Activated T-cell treated with anti-CD3 and anti-CD28 coated beads for 48 hours (primary cell): ENCODE measurements around the gene AKAP14.
"Not testable (repeated sequence)": the region's sequence is repeated elsewhere in the genome, so short reads cannot be mapped to it uniquely, and the experiment has no call there.

ENCODE experiments used
- DNase-seq: peaks from one replicate; pipeline ENCODE4 v3.0.0-alpha.2; 2020; ENCODE audit warnings: low read depth

Gene AKAP14

DNA sequence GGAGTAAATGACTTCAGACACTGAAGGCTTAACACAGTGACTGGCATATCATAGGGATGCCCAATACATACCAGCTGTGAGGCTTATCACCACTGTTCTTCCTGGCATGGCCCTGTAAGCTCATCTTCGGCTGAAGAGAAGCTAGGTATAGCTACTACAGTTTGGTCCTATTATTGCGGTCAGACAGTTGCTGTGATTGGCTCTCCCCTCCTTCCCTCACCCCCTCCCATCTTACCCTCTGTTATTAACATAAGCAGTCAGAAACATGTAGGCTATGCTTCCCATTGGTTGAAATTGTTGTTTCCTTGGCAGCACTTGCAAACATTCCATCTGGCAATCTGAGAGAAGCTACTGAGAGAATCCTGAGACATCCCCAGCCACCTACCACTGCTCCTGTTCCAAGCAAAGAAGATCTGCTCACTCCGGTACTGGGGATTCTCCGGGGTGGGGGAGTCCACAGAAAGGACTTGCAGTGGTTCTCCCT, at the start of gene AKAP14:
Gene AKAP14 (plus strand): TSS at position 51 of the 484 bp plus-strand sequence. CDS start 7,331 bp downstream, outside the sequence.
- DNase-seq = no peak

DNA sequence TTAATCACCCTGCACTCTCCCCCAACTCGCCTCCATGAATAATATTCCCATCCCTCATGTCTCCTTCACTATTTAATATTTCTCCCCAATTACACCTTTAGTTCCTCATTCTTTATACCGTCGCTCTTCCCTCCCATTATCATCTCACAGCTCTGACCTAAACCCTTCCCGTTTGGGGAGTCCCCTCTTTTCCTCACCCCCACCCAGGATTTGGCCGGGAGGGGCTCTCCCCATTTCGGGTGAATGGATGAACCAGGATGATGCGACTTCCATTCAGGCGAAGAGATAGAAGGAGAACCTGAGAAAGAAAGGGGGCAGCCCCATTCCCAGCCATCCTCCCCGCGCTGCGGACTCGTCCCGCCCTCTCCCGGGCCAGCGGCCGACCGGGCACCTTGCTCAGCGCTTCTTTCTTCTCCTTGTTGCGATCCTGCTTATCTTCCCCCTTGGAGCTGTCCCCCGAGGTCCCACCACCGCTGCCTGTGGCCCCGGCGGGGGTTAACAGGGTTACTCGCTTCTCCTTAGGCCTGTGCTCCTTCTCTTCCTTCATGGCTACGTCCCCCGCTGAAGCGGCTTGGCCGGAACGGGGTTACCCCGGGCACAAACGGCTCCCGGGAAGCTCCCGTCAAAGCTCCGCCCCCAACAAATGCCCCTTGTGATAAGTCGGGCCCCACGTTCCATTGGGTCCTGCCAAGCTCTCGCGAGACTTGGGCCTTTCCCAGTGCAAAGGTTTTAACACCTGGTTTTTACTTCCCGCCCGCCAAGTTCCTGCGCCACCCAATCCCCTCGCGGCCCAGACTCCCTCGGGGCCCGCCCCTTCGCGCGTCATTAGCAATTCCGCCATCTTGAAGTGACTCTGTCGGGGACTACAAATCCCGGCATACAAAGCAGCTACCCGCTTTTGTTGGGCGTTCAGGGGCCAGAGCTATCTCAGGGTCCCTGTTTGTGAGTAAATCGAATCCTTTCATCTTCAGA, 43.0 kb upstream of the AKAP14 start, which contains the start of gene UPF3B:
Gene UPF3B (minus strand): TSS at position 582 of the 972 bp plus-strand sequence. CDS start 35 bp downstream, at position 547.
- peak; percentile 87 for DNase-seq

DNA sequence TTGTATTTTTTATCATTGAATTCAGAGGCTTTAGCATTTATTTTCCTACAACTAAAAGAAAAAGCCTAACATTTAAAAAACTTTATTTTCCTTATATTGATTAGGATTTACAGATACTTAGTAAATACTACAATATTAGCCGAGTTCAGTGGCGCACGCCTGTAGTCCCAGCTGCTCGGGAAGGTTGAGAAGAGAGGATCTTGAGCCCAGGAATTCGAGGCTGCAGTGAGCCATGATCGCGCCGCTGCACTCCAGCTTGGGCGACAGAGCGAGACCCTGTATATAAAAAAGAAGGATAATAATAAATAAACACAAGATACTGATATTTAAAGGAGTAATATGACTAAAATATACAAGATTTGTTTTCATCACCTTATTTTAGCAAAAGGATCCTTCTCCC, 42.2 kb upstream of the AKAP14 start:
- no peak for DNase-seq

DNA sequence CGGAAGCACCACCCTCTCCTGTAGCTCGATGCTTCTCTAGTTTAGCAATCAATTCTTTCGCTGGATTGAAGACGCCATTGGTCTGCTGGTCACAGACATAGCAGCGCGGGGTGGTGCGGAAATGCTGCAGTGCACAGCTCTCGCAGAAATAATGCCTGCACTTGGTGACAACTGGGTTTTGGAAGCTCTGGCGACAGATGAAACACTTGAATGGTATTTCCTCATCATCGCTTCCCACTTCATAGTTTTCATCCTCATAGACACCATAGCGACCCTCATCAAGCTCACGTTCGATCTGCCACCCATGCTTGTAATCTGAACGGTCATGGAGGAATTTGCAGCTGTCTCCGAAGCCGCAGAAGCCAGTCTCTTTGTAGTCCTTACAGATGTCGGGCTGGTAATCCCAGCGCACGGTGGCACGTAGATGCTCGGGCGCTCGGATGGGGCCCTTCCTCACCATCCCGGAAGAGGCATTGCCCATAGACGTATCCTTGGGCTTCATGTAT, 25.0 kb upstream of the AKAP14 start:
- DNase-seq = peak; percentile 12

DNA sequence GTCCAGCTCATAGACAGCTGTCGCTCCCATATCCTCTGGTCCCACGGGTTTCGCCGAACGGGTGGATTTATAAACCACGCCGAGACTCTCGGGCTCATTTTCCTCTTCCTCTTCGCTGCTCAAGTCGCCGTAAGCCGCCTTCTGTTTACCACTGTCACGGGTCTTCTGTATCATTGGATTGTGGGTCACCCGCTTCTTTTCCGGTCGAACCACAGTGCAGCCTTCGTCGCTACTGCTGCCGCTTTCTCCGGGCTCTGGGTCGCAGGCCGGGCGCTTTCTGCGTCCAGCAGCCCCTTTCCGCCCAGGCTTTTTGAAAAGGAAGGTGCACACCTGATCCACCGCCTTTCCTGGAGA, 24.5 kb upstream of the AKAP14 start:
- DNase-seq = no peak

DNA sequence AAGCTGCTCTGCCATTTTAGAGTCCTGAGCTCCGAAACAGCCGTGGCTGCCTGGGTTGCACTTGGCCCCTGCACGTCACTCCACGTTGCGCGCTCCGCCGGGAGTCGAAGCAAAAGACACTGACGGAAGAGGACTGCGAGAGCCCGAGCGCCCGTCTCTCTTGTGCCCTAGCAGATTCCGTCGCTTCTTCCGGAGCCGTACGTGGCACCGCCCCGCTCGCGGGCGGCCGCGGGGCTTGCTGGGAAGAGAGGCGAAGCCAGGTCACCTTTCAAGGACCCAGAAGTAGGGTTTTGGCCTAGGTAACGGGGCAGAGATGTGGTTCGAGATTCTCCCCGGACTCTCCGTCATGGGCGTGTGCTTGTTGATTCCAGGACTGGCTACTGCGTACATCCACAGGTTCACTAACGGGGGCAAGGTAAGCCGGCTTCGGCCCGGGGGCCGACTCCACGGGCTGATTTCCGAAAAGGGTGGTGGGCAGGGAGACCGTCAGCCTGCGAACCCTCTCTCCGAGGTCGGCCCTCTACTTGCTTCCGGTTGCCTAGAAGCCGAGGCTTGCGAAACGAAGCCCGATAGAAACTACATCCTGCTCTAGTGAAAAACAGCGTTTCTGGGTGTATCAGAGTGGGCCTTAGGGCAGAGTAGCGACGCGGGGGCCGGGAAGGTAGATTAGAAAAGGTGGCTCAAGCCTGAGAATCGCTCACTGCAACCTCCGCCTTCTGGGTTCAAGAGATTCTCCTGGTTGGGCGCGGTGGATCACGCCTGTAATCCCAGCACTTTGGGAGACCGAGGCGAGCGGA, 23.9 kb upstream of the AKAP14 start, which contains the start of the genes NDUFA1 and RNF113A:
Gene NDUFA1 (plus strand): TSS at position 234 of the 797 bp plus-strand sequence. CDS start 80 bp downstream, at position 314.
Gene RNF113A (minus strand): TSS at position 135 of the 797 bp plus-strand sequence. CDS start 120 bp downstream, at position 15.
- DNase-seq = peak; percentile 78

DNA sequence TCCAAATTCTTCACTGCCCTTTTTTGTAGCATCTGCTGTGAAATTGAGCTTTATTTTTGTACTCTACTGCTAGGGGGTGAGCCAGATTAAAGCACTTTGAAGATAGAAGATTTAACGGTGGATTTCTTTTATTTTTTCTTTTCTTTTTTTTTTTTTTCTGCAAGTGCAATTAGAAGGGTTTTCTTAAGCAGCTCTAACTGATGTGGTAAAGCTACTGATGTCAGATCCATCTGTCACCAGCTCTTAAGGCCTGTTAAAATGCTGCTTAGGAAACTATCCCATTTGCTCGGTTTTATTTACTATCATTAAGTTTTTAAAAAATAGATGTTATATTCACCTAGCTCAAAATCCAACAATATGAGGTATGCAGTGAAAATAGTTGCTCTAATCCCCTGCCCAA, 17.0 kb upstream of the AKAP14 start:
- no peak for DNase-seq

DNA sequence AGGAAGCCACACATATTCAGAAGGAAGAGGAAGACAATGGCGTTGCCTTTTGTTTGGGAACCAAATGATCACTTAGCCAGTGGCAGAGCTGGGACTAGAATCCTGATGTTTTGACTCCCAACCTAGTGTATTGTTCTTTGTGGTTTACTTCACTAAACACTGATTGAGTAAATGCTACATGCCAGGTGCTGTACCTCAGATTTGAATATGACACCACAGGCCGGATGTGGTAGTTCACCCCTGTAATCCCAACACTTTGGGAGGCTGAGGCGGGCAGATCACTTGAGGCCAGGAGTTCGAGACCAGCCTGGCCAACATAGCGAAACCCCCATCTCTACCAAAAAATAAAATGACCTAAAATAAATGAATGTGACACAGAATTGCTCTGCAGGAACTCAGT, 15.6 kb upstream of the AKAP14 start:
- DNase-seq = no peak

DNA sequence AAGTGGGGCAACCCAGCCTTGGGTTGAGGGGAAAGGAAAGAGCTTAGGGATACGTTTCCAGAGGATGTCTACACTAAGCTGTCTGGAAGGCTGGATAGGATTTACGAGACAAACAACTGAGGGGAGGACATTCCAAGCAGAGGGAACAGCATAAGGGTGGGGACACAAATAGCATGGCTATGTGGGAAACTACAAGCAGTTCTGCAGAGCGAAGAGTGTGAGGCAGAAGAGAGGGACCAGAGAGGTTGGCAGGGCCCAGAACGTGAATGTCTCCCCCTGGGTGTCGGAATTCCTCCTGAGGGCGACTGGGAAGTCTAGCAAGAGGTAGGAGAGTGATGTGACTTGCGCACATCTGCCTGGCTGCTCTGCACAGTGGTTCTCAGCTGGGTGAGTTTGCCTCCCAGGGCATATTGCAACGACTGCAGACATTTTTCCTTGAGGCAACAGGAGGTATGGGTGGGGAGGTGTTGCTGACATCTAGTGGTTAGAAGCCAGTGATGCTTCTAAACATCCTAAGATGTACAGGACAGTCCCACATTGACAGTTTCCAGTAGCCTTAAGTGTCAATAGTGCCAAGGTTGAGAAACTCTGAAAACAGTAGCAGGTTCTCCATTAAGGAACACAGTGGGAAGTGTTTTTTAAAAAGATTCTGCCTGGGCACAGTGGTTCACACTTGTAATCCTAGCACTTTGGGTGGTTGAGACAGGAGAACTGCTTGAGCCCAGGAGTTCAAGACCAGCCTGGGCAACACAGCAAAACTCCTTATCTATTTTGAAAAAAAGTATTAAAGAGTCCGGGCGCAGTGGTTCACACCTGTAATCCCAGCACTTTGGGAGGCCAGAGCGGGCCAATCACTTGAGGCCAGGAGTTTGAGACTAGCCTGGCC, 14.9 kb upstream of the AKAP14 start:
- DNase-seq = no peak

DNA sequence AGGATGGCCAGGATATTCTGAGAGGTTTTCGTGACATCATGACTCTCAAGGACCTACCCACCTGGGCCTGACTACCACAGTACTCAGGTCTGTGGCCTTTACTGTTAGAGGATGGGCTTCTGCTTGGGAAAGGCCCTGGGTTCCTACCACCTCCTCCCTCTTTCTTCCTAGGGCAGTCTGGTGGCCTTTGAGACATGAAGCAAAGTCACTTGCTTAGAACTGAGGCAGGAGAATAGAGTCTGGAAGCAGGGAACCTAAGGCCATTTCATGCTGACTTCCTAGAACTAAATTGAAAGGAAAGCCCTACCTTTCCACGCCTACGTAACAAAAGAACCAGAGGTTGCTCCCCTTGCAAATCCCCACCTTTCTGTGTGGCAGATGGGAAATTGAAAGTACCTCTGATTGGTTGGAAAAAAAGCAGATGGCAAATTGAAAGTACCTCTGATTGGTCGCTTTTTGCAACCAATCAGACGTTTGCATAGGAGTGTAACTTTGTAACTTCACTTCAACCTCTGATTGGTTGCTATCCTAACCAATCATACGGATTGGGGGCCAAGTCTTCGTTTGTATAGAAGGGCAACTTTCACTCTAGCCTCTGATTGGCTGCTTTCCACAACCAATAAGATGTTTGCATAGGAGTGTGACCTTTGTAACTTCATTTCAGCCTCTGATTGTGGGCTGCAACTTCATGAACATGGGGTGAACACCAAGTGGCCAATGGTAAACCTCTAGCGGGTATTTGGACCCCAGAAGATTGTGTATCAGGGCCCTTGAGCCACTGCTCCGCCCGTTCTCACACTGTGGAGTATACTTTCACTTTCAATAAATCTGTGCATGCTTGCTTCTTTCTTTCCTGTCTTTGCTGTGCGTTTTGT, 9.9 kb upstream of the AKAP14 start:
- no peak for DNase-seq

DNA sequence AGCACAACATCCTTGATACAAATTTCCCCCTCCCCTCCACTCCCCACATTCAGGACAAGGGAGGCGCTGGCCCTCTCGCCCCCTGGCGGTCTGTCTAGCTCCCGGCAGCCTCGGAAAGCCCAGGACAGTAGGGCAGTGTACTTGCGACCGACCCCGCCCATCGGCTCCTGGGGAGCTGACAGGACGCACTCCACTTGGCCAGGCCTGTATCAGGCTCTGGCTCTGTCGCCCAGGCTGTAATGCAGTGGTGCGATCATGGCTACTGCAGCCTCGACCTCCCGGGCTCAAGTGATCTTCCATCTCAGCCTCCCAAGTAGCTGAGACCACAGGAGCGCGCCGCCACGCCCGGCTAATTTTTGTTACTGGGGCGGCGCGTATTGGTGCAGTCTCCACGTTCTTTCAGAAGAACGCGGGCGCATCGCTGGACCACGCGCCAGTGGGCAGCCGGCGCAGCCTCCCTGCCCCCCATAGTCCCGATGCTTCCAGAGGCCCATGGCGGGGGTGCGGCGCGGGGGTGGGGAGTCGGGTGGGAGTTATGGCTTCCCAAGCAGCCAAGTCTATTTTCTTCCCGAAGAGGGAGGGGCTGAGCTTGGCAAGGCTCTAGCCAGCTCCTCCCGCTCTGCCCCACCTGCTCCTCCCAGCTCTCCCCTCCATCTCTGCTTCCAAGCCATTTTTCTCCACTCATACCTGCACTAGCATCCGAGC, 7.8 kb upstream of the AKAP14 start:
- DNase-seq = peak; percentile 56

DNA sequence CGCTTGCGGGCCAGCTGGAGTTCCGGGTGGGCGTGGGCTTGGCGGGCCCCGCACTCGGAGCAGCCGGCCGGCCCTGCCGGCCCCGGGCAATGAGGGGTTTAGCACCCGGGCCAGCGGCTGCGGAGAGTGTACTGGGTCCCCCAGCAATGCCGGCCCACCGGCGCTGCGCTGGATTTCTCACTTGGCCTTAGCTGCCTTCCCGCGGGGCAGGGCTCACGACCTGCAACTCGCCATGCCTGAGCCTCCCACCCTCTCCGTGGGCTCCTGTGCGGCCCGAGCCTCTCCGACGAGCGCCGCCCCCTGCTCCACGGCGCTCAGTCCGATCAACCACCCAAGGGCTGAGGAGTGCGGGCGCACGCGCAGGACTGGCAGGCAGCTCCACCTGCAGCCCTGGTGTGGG, 5.1 kb upstream of the AKAP14 start:
- DNase-seq = not testable (repeated sequence)

DNA sequence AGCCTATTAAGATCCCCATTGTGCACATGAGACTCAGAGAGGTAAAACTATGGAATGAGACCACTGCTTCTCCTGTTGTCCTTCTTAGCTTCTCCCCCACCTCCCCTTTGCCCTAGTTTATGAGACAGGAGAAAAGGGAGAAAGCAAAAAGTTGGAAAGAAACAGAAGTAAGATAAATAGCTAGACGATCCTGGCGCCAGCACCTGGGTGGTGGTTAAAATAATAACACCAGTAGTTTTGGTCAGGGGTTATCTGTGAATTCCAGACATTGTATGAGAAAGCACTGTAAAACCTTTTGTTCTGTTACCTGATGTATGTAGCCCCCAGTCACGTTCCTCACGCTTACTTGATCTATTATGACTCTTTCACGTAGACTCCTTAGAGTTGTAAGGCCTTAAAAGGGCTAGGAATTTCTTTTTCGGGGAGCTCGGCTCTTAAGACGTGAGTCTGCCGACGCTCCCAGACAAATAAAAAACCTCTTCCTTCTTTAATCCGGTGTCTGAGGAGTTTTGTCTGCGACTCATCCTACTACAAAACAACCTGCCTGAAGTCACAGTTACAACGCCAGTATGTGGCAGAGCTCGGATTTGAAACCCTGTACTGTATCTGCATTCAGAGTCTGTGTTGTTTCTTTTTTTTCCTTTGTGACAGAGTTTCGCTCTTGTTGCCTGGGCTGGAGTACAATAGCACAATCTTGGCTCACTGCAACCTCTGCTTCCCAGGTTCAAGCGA, 3.6 kb upstream of the AKAP14 start:
- not testable (repeated sequence) for DNase-seq

DNA sequence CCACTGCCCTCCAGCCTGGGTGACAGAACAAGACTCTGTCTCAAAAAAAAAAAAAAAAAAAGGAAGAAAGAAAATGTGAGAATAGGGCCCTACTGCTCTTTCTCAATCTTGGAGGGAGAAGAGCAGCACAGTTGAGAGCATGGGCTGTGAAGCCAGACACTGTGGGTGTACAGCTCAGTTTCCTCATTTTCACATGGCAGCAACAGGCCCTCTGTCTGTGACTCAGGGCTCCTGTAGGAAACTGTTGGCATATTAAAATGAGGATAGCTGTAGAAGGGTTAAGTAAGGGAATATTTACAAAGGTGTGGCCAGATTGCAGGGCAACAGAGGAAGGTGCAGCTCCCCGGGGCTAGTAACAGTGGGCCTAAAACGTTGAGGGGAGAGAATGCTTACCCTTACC, 3.4 kb downstream of the AKAP14 start:
- no peak for DNase-seq

DNA sequence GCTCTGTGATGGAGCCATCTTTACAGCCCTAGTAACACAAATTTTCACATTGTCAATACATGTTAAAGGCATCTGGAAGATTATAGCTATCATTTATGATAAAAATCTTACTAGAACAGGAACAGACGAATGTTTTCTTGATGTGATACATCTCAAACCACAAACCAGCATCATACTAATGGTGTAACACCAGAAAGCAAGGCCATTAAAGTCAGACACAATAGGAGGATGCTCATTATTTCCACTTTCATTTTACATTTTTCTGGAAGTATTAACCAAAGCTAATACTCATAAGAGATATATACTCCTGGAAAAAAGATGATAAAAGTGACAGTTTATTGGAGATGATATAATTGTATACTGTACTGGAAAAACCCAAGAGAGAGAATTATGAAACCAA, 5.3 kb downstream of the AKAP14 start:
- no peak for DNase-seq

DNA sequence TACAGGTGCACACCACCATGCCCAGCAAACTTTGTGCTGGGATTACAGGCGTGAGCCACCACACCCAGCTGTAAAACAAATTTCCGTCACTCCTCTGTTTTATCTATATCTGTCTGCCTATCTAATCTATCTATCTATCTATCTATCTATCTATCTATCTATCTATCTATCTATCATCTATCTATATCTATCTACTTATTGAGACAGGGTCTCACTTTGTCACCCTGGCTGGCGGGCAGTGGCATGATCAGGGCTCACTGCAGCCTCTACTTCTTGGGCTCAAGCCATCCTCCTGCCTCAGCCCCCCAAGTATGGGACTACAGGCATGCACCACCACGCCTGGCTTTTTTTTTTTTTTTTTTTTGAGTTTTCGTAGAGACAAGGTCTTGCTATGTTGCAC, 20.6 kb downstream of the AKAP14 start:
- DNase-seq = no peak

DNA sequence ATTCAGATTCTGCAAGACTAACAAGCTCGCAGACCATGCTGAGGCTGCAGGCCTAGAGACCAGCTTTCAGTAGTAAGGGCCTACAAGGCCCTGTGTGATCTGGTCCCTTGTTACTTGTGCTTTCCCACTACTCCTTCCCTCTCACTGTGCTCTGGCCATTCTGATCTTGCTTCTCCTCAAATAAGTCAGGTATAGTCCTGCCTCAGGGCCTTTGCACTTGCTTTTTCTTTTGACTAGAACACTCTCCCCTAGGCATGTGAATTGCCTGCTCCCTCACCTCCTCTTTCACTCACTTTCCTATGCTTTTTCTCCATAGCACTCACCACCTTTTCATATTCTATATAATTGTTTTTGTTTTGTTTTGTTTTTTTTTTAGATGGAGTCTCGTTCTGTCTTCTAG, 22.2 kb downstream of the AKAP14 start:
- DNase-seq = no peak

DNA sequence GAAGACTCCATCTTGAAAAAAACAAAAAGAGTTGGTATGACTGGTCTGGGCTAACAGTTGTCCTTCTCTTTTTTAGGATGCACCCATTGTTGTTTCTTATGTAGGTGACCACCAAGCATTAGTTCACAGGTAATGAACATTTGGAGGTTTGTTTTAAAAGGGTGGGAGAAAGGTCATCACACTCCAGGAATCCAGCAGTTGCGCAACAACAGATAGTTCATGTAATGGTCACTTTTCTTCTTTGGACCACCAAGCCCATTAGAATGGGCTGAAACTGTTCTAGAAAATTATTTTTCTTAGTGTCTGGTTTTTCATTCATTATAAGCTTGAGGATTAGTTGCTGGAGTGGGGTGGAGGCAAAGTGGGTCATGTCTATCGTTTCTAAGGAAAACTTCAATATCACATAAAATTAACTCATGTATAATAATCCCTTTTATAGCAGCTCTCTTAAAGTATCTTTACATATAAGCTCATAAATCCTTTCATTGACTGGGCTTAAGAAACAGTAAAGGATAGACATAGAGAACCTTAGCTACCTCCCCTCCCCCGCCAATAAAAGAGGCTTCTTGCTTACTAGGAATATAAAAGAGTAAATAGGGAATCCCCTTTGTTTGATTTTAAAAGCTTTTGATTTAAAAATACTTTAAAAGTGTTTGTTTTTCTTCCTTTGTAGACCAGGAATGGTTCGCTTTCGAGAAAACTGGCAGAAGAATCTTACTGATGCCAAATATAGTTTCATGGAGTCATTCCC, 24.3 kb downstream of the AKAP14 start:
- DNase-seq = no peak
